ENCODE results near the gene DGKB. TPM values are rescaled to one million over a fixed set of nuclear protein-coding genes. Genes with fewer than 3 reads are reported as not detected.

DGKB gene
- total RNA-seq, 1 experiment from 2014 or later: not detected

DNA sequence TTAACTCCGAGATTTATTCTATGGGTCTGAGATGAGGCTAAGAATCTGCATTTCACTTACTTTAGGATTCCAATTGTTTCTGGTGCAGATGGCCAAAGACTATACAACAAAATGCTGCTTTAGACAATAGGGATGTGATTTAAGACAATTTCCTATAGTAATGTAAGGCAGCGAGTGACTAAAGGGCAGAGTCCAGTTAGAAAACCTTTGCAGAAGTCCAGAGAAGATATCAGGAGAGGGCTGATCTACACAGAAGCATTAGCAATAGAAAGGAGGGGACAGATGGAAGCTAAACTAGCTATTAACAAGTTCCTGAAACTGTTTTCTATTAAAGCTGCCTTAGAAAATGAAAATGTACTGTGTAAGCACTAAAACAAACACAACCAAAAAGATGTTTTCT lies 398.9 kb downstream of the DGKB start:
- Histone ChIP-seq H3K4me1 (ENCODE audit: control insufficient read depth, insufficient read depth, low read length) (no peaks in the 10 kb centered on the region), H3K36me3 (ENCODE audit: control insufficient read depth, insufficient read depth, low read length) (no peaks in the 10 kb centered on the region), H3K27me3 (ENCODE audit: control insufficient read depth, insufficient read depth, low read length) (no peaks in the 10 kb centered on the region), H3K27ac (ENCODE audit: low read length) (no peak overlapping the region), H3K4me3 (ENCODE audit: low read depth in 2 of 2, low read length in 2 of 2) (no peak overlapping the region), H3K9me3 (ENCODE audit: control insufficient read depth, insufficient read depth, low read depth, low read length) (peaks cover 3% of the 10 kb centered on the region; the same call in 1 of the 2 replicates)
- in situ Hi-C loops (cut with HindIII; ENCODE audit: low pct_unique_long_range_greater_than_20kb, low sequenced_read_pairs) (no loop called here), intact Hi-C loops (cut with micrococcal nuclease; ENCODE audit: unreplicated experiment) (no loop called here)
- no TSS peak for BruUV-seq (replicated peaks)
- no peak for DNase-seq (ENCODE audit: low read depth, low spot score)
- ChIA-PET CTCF (no interaction called here), POLR2A (no interaction called here)
- no peak for ATAC-seq
- TF ChIP-seq, protein P1, sequence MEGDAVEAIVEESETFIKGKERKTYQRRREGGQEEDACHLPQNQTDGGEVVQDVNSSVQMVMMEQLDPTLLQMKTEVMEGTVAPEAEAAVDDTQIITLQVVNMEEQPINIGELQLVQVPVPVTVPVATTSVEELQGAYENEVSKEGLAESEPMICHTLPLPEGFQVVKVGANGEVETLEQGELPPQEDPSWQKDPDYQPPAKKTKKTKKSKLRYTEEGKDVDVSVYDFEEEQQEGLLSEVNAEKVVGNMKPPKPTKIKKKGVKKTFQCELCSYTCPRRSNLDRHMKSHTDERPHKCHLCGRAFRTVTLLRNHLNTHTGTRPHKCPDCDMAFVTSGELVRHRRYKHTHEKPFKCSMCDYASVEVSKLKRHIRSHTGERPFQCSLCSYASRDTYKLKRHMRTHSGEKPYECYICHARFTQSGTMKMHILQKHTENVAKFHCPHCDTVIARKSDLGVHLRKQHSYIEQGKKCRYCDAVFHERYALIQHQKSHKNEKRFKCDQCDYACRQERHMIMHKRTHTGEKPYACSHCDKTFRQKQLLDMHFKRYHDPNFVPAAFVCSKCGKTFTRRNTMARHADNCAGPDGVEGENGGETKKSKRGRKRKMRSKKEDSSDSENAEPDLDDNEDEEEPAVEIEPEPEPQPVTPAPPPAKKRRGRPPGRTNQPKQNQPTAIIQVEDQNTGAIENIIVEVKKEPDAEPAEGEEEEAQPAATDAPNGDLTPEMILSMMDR (IDR thresholded peaks at IDR 0.05): no peak
- no peak for TF ChIP-seq SIN3A (IDR thresholded peaks at IDR 0.05; ENCODE audit: borderline replicate concordance, insufficient read depth, low read depth, low read length)
- TF ChIP-seq, protein P2, sequence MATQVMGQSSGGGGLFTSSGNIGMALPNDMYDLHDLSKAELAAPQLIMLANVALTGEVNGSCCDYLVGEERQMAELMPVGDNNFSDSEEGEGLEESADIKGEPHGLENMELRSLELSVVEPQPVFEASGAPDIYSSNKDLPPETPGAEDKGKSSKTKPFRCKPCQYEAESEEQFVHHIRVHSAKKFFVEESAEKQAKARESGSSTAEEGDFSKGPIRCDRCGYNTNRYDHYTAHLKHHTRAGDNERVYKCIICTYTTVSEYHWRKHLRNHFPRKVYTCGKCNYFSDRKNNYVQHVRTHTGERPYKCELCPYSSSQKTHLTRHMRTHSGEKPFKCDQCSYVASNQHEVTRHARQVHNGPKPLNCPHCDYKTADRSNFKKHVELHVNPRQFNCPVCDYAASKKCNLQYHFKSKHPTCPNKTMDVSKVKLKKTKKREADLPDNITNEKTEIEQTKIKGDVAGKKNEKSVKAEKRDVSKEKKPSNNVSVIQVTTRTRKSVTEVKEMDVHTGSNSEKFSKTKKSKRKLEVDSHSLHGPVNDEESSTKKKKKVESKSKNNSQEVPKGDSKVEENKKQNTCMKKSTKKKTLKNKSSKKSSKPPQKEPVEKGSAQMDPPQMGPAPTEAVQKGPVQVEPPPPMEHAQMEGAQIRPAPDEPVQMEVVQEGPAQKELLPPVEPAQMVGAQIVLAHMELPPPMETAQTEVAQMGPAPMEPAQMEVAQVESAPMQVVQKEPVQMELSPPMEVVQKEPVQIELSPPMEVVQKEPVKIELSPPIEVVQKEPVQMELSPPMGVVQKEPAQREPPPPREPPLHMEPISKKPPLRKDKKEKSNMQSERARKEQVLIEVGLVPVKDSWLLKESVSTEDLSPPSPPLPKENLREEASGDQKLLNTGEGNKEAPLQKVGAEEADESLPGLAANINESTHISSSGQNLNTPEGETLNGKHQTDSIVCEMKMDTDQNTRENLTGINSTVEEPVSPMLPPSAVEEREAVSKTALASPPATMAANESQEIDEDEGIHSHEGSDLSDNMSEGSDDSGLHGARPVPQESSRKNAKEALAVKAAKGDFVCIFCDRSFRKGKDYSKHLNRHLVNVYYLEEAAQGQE (IDR thresholded peaks at IDR 0.05; ENCODE audit: insufficient read depth in 1 of 2, low read depth in 2 of 2, low read length in 1 of 2): no peak

DNA sequence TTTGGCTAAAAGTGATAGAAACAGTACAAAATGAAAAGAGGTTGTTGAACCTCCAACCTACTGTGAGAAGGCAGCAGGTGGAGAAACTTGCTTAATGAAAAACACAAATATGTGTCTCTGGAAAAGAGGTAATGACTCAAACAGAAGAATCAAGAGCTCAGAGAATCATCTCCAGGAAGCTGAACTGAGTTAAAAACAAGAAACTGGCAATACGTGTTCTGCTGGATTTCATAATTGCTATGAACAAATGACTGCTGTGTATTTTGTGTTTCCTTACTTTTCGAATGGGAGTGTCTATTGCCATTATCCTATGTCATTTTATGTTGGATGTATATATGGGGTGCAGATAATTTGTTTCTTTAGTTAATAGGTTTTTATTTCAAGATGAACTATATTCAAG lies 401.1 kb downstream of the DGKB start:
- DNase-seq (ENCODE audit: low read depth, low spot score): no peak
- CTCF ChIA-PET: no interaction called here
- in situ Hi-C loops (cut with HindIII; ENCODE audit: low pct_unique_long_range_greater_than_20kb, low sequenced_read_pairs): no loop called here

More for the DNA sequence above, 401.1 kb downstream of the DGKB start:
- H3K27ac ChIP-seq (ENCODE audit: low read length): no peak overlapping the region
- H3K36me3 ChIP-seq (ENCODE audit: control insufficient read depth, insufficient read depth, low read length): no peaks in the 10 kb centered on the region
- H3K4me1 ChIP-seq (ENCODE audit: control insufficient read depth, insufficient read depth, low read length): no peaks in the 10 kb centered on the region
- intact Hi-C loops (cut with micrococcal nuclease; ENCODE audit: unreplicated experiment): no loop called here
- peaks cover 3% of the 10 kb centered on the region; the same call in 1 of the 2 replicates for H3K9me3 ChIP-seq (ENCODE audit: control insufficient read depth, insufficient read depth, low read depth, low read length)
- BruUV-seq (replicated peaks): no TSS peak
- no peaks in the 10 kb centered on the region for H3K27me3 ChIP-seq (ENCODE audit: control insufficient read depth, insufficient read depth, low read length)
- no peak for TF ChIP-seq TCF7L2 (IDR thresholded peaks at IDR 0.05; ENCODE audit: low read depth, low read length)
- TF ChIP-seq POLR2AphosphoS5 (IDR thresholded peaks at IDR 0.05; ENCODE audit: low read depth, low read length): no peak
- TF ChIP-seq, protein P1 (IDR thresholded peaks at IDR 0.05): no peak
- TF ChIP-seq, protein P2 (IDR thresholded peaks at IDR 0.05; ENCODE audit: insufficient read depth in 1 of 2, low read depth in 2 of 2, low read length in 1 of 2): no peak
- no peak for TF ChIP-seq SIN3A (IDR thresholded peaks at IDR 0.05; ENCODE audit: borderline replicate concordance, insufficient read depth, low read depth, low read length)
- no peak overlapping the region for H3K4me3 ChIP-seq (ENCODE audit: low read depth in 2 of 2, low read length in 2 of 2)
- no peak for ATAC-seq
- POLR2A ChIA-PET: no interaction called here
